GM23338 (cell line): Measurements from ENCODE around the gene NKX2-2.

Experiments
- CREB1 ChIP-seq: fragments of 250-450 bp; sonication (Bioruptor Pico); IDR thresholded peaks from 2 replicates; pipeline ENCODE4 v1.5.0; 2020; ENCODE audit warnings: low read depth, mild to moderate bottlenecking, moderate library complexity
- EZH2 ChIP-seq: fragments of 200-600 bp; sonication (generic); IDR thresholded peaks from one replicate; pipeline ENCODE4 v1.8.0; 2017; ENCODE audit warnings: antibody characterized with exemption, mild to moderate bottlenecking, low read depth; ENCODE audit not compliant: unreplicated experiment
- EZH2phosphoT487 ChIP-seq: fragments of 200-600 bp; sonication (generic); IDR thresholded peaks from one replicate; pipeline ENCODE4 v1.8.1; 2018; ENCODE audit warnings: antibody characterized with exemption; ENCODE audit not compliant: unreplicated experiment
- JUNB ChIP-seq: IDR thresholded peaks from one replicate; pipeline ENCODE4 v1.6.1; 2016; ENCODE audit warnings: antibody characterized with exemption; ENCODE audit not compliant: unreplicated experiment
- NANOG ChIP-seq: IDR thresholded peaks from 2 replicates; pipeline ENCODE4 v1.6.1; 2016; ENCODE audit warnings: antibody characterized with exemption, borderline replicate concordance
- POLR2AphosphoS5 ChIP-seq: IDR thresholded peaks from 2 replicates; pipeline ENCODE4 v1.6.1; 2016; ENCODE audit warnings: antibody characterized with exemption, low read depth
- ZNF331 ChIP-seq: fragments of 250-450 bp; sonication (Bioruptor Pico); IDR thresholded peaks from 2 replicates; pipeline ENCODE4 v1.5.0; 2020; ENCODE audit warnings: low read depth, mild to moderate bottlenecking, moderate library complexity
- TF ChIP-seq, protein P1 (sequence below), 2 experiments: fragments of 200-600 bp in 1 of 2; sonication (generic) in 1 of 2; conservative IDR thresholded peaks; 2 replicates each; pipeline versions ENCODE4 v1.5.1 to v1.6.1; 2016 to 2017; ENCODE audit warnings: antibody characterized with exemption in 2 of 2, low read depth in 2 of 2, mild to moderate bottlenecking in 2 of 2, moderate library complexity in 1 of 2
- TF ChIP-seq, protein P2 (sequence below): IDR thresholded peaks from one replicate; pipeline ENCODE4 v1.6.1; 2018; ENCODE audit warnings: antibody characterized with exemption; ENCODE audit not compliant: unreplicated experiment
- TF ChIP-seq, protein P3 (sequence below): IDR thresholded peaks from 2 replicates; pipeline ENCODE4 v1.6.1; 2016; ENCODE audit warnings: antibody characterized with exemption

DNA sequence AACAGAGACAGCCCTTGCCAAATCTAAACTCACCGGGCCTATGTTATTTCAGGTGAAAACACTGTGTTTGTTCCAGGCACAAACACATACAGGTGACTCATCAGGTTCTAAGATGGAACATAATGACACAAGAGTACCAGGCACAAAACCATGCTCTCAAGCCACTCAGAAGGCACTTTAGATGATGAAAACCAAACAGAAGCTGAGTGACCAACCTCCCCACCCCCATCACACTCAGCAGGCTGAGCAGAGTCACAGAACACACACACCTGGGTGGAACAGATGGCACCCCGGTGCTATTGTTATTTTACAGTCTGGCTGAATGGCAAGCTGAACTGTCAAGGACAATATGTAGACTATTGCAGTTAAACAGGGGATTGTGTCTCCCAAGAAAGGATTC, 20.6 kb upstream of the NKX2-2 start:
- TF ChIP-seq, protein P1, sequence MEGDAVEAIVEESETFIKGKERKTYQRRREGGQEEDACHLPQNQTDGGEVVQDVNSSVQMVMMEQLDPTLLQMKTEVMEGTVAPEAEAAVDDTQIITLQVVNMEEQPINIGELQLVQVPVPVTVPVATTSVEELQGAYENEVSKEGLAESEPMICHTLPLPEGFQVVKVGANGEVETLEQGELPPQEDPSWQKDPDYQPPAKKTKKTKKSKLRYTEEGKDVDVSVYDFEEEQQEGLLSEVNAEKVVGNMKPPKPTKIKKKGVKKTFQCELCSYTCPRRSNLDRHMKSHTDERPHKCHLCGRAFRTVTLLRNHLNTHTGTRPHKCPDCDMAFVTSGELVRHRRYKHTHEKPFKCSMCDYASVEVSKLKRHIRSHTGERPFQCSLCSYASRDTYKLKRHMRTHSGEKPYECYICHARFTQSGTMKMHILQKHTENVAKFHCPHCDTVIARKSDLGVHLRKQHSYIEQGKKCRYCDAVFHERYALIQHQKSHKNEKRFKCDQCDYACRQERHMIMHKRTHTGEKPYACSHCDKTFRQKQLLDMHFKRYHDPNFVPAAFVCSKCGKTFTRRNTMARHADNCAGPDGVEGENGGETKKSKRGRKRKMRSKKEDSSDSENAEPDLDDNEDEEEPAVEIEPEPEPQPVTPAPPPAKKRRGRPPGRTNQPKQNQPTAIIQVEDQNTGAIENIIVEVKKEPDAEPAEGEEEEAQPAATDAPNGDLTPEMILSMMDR (conservative IDR thresholded peaks at IDR 0.05; ENCODE audit: low read depth in 2 of 2), result no peak
- TF ChIP-seq POLR2AphosphoS5 (no peak), EZH2 (no peak), EZH2phosphoT487 (no peak), JUNB (no peak), NANOG (no peak), CREB1 (no peak), ZNF331 (CRISPR knock-in tag) (no peak)
- TF ChIP-seq, protein P2, sequence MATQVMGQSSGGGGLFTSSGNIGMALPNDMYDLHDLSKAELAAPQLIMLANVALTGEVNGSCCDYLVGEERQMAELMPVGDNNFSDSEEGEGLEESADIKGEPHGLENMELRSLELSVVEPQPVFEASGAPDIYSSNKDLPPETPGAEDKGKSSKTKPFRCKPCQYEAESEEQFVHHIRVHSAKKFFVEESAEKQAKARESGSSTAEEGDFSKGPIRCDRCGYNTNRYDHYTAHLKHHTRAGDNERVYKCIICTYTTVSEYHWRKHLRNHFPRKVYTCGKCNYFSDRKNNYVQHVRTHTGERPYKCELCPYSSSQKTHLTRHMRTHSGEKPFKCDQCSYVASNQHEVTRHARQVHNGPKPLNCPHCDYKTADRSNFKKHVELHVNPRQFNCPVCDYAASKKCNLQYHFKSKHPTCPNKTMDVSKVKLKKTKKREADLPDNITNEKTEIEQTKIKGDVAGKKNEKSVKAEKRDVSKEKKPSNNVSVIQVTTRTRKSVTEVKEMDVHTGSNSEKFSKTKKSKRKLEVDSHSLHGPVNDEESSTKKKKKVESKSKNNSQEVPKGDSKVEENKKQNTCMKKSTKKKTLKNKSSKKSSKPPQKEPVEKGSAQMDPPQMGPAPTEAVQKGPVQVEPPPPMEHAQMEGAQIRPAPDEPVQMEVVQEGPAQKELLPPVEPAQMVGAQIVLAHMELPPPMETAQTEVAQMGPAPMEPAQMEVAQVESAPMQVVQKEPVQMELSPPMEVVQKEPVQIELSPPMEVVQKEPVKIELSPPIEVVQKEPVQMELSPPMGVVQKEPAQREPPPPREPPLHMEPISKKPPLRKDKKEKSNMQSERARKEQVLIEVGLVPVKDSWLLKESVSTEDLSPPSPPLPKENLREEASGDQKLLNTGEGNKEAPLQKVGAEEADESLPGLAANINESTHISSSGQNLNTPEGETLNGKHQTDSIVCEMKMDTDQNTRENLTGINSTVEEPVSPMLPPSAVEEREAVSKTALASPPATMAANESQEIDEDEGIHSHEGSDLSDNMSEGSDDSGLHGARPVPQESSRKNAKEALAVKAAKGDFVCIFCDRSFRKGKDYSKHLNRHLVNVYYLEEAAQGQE, result no peak
- TF ChIP-seq, protein P3, sequence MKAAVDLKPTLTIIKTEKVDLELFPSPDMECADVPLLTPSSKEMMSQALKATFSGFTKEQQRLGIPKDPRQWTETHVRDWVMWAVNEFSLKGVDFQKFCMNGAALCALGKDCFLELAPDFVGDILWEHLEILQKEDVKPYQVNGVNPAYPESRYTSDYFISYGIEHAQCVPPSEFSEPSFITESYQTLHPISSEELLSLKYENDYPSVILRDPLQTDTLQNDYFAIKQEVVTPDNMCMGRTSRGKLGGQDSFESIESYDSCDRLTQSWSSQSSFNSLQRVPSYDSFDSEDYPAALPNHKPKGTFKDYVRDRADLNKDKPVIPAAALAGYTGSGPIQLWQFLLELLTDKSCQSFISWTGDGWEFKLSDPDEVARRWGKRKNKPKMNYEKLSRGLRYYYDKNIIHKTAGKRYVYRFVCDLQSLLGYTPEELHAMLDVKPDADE, result no peak
